ENCODE data around the gene TADA1. TPM values are rescaled to one million over a fixed set of nuclear protein-coding genes. Genes with fewer than 3 reads are reported as not detected.

The TADA1 gene
- total RNA-seq, 1 donor from 2014 or later: 24.1 TPM

GRCh38 chr1:166857995-166858394, 18.1 kb downstream of the TADA1 start:
- Mint-ChIP-seq H3K36me3 (ENCODE audit: low read depth) (peaks cover 26% of the 10 kb centered on the region), H3K27ac (ENCODE audit: unreplicated experiment) (peak overlapping the region; percentile 78), H3K27me3 (ENCODE audit: low read depth) (no peaks in the 10 kb centered on the region), H3K4me3 (no peak overlapping the region), H3K9me3 (no peaks in the 10 kb centered on the region), H3K4me1 (peaks cover 15% of the 10 kb centered on the region)
- DNase-seq (ENCODE audit: low read depth, low spot score): no peak
- no peak for TF ChIP-seq CTCF (conservative IDR thresholded peaks at IDR 0.05)

- Mint-ChIP-seq H3K4me3 (no peak overlapping the region), H3K27ac (ENCODE audit: unreplicated experiment) (no peak overlapping the region), H3K9me3 (no peaks in the 10 kb centered on the region), H3K27me3 (ENCODE audit: low read depth) (no peaks in the 10 kb centered on the region), H3K4me1 (peaks cover 21% of the 10 kb centered on the region), H3K36me3 (ENCODE audit: low read depth) (peaks cover 21% of the 10 kb centered on the region)
- no peak for DNase-seq (ENCODE audit: low read depth, low spot score)
- TF ChIP-seq CTCF (conservative IDR thresholded peaks at IDR 0.05): no peak
Measured at GRCh38 chr1:166855558-166855957, 20.5 kb downstream of the TADA1 start.

DNA sequence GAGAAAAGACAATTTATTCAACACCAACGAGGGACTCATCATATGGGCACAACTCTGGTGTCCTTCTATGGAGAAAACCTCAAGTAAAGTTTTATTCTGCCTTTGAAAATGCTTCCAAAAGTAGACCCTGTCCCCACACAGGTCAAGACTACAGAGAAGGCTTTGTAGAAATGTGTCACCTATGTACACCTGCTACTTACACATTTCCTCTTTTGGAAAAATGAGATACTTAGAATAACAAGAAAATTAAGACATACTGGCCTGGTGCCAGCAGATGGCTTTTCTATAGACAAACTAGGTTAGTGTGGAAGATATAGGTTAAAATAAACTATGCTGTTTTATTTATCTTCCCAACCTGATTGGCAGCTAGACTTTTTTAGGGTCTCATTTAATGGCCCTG, 23.1 kb downstream of the TADA1 start:
- Mint-ChIP-seq H3K27me3 (ENCODE audit: low read depth) (no peaks in the 10 kb centered on the region), H3K4me1 (peaks cover 8% of the 10 kb centered on the region), H3K36me3 (ENCODE audit: low read depth) (peaks cover 27% of the 10 kb centered on the region), H3K27ac (ENCODE audit: unreplicated experiment) (no peak overlapping the region), H3K9me3 (no peaks in the 10 kb centered on the region), H3K4me3 (no peak overlapping the region)
- TF ChIP-seq CTCF (conservative IDR thresholded peaks at IDR 0.05): no peak
- no peak for DNase-seq (ENCODE audit: low read depth, low spot score)

DNA sequence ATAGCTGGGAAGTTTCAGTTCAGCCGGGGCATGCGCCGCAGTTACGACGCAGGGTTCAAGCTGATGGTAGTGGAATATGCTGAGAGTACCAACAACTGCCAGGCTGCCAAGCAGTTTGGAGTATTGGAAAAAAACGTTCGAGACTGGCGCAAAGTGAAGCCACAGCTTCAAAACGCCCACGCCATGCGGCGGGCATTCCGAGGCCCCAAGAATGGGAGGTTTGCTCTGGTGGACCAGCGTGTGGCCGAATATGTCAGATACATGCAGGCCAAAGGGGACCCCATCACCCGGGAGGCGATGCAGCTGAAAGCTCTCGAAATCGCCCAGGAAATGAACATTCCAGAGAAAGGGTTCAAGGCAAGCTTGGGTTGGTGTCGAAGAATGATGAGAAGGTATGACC, 26.9 kb downstream of the TADA1 start:
- no peak overlapping the region for H3K27ac Mint-ChIP-seq (ENCODE audit: unreplicated experiment)
- no peak for TF ChIP-seq CTCF (conservative IDR thresholded peaks at IDR 0.05)
- peaks cover 10% of the 10 kb centered on the region for H3K4me1 Mint-ChIP-seq
- H3K4me3 Mint-ChIP-seq: no peak overlapping the region
- H3K9me3 Mint-ChIP-seq: no peaks in the 10 kb centered on the region
- H3K27me3 Mint-ChIP-seq (ENCODE audit: low read depth): no peaks in the 10 kb centered on the region
- DNase-seq (ENCODE audit: low read depth, low spot score): no peak
- H3K36me3 Mint-ChIP-seq (ENCODE audit: low read depth): peaks cover 45% of the 10 kb centered on the region

GRCh38 chr1:166848193-166848592, 27.9 kb downstream of the TADA1 start:
- Mint-ChIP-seq H3K4me3 (no peak overlapping the region), H3K4me1 (peaks cover 10% of the 10 kb centered on the region), H3K9me3 (no peaks in the 10 kb centered on the region), H3K27ac (ENCODE audit: unreplicated experiment) (no peak overlapping the region), H3K27me3 (ENCODE audit: low read depth) (no peaks in the 10 kb centered on the region), H3K36me3 (ENCODE audit: low read depth) (peaks cover 43% of the 10 kb centered on the region)
- DNase-seq (ENCODE audit: low read depth, low spot score): no peak
- no peak for TF ChIP-seq CTCF (conservative IDR thresholded peaks at IDR 0.05)

DNA sequence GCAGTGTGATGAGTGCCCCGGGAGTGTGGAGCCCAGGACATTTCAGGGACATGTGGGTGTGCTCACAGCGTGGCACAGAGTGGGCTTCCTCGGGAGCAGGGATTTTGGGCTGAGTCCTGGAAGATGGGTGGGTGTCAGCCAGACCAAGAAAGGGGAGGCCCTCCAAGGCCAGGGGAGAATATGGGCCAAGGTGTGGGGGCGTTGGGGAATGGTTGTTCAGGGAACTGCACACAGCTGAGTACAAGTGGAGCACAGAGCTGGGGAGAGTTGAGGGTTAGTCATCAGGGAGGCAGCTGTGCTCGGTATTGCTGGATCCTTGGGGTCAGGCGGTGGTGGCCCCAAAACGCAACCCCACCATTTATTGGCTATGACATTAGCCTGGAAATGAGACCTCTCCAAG, 31.3 kb downstream of the TADA1 start:
- no peak for DNase-seq (ENCODE audit: low read depth, low spot score)

More for the DNA sequence above, 31.3 kb downstream of the TADA1 start:
- peaks cover 44% of the 10 kb centered on the region for H3K36me3 Mint-ChIP-seq (ENCODE audit: low read depth)
- H3K27ac Mint-ChIP-seq (ENCODE audit: unreplicated experiment): no peak overlapping the region
- peaks cover 28% of the 10 kb centered on the region for H3K4me1 Mint-ChIP-seq
- no peak for TF ChIP-seq CTCF (conservative IDR thresholded peaks at IDR 0.05)
- H3K4me3 Mint-ChIP-seq: no peak overlapping the region
- H3K27me3 Mint-ChIP-seq (ENCODE audit: low read depth): no peaks in the 10 kb centered on the region
- no peaks in the 10 kb centered on the region for H3K9me3 Mint-ChIP-seq

Measured in neural crest cell (in vitro differentiated cells).